Peyer's patch (tissue), 4 donors: ENCODE measurements around the gene YBX2.

Experiments used
- CTCF ChIP-seq, 6 experiments: fragments of 450-650 bp in 4 of 6; fragments of 200-600 bp in 2 of 6; sonication (generic) in 1 of 6; IDR thresholded peaks; one replicate each; pipeline ENCODE4 v1.5.1; 2017 to 2019; ENCODE audit warnings: antibody characterized with exemption in 6 of 6, mild to moderate bottlenecking in 3 of 6, moderate library complexity in 1 of 6
- POLR2A ChIP-seq, 2 donors: fragments of 450-650 bp; IDR thresholded peaks; one replicate each; pipeline ENCODE4 v1.5.1; 2017; ENCODE audit warnings: antibody characterized with exemption in 2 of 2, mild to moderate bottlenecking in 2 of 2, moderate library complexity in 2 of 2

GRCh38 chr17:7240375-7240774 is 54.1 kb downstream of the YBX2 start:
- TF ChIP-seq CTCF (IDR thresholded peaks at IDR 0.05): no peak
- no peak for TF ChIP-seq POLR2A (IDR thresholded peaks at IDR 0.05)
